GM08714 (cell line): Measurements from ENCODE around the gene IKBKG.

Experiments
- H3K4me3 ChIP-seq: fragments of 200-500 bp; sonication (Bioruptor generic); 2 replicates; pipeline ENCODE4 v1.5.1; 2014; ENCODE audit warnings: mild to moderate bottlenecking, low read length, inconsistent platforms
- ZNF274 ChIP-seq: IDR thresholded peaks from 2 replicates; pipeline ENCODE4 v1.6.1; 2012; ENCODE audit warnings: mild to moderate bottlenecking, low read depth, low read length

IKBKG gene

DNA sequence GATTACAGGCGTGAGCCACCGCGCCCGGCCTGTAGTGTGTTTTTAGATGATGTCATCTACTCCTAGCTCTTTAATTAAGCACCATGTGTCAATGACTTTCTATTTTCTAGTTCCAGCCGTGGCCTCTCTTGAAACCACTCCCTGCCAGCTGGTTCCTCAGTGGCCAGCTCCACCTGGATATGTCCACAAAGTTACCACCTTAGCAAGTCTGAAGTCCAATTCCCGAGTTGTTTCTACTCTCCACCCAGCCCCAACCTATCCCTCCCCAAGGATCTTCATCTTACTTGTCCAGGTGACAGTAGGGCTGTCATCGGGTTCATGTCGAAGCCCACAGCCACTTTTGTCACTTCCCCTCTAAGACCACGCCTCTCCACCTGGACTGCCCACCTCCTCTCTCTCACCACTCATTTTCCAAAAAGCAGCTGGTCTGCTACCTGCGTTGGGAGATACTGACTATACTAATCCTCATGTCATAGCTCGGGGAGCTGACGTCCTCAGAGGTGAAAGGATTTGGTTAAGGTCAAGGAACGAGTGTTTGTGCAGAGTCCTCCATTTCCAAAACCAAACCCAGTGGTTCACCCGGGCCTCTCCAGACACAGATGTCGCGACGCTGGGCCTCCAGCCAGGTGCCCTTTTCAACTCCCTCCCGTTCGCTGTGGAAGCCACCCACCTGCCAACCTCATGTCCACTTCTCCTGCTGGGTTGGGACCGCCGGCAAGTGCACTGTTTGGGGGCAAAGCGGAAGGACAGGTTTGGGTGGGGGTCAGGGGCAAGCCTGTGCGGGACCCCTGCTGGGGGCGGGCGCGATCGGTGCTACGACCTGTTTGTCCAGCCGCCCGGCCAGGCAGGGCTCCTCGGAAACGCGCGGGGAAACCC, 32.1 kb upstream of the IKBKG start:
- TF ChIP-seq ZNF274 = no peak
- H3K4me3 ChIP-seq = peak overlapping the region; percentile 73

GRCh38 chrX:154515966-154516655, 31.3 kb upstream of the IKBKG start, which contains the start of gene FAM3A:
Gene FAM3A, minus strand, starts transcription at chrX:154516232. Its CDS starts 460 bp downstream, at chrX:154515772.
- H3K4me3 ChIP-seq = peak within 1 kb of the TSS; percentile 73
- TF ChIP-seq ZNF274 = no peak

DNA sequence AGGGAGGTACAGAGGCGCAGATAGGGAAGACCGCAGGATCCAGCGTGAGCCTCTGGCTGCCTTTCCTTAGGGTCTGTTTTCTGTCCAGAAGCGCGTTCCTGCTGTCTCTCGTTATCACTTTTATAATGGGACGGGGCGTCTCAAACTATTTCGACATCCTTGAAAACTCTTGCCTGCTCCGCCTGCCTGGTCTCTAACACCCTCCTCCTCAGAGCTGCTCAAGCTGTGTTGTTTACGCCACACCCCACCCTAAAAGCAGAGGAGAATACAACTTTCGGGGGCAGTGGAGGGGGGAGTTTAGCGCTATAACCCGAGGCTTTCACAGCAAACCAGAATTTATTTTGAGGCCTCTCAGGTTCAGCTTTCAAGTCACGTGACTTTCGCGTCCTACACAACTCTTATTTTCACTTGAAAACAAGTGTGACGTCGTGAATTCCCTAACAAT, 30.7 kb upstream of the IKBKG start:
- no peak for TF ChIP-seq ZNF274
- peak overlapping the region; percentile 54; the same call in 1 of the 2 replicates for H3K4me3 ChIP-seq

- no peak overlapping the region for H3K4me3 ChIP-seq
- TF ChIP-seq ZNF274 = no peak
Measured at GRCh38 chrX:154517101-154517781, 30.2 kb upstream of the IKBKG start.

DNA sequence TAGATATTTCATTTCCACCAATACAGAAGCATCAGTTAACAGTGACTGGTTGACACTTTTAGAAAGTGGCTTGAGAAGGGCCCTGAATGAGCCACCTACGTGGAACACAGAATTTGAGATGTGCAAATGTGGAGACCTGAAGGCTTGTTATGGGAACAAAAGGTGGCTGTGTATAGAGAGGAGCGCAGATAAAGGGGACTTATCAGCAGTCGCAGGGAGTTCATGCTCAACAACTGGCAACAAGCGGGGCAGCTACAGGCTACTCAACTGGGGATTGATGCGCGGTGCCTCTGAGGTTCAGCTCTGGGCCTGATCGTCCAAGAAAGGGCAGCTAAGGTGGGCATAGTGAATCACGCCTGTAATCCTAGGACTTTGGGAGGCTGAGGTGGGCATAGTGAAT, 28.0 kb upstream of the IKBKG start:
- TF ChIP-seq ZNF274 = no peak
- no peak overlapping the region for H3K4me3 ChIP-seq

GRCh38 chrX:154525606-154526490, 21.6 kb upstream of the IKBKG start:
- no peak for TF ChIP-seq ZNF274
- no peak overlapping the region for H3K4me3 ChIP-seq

DNA sequence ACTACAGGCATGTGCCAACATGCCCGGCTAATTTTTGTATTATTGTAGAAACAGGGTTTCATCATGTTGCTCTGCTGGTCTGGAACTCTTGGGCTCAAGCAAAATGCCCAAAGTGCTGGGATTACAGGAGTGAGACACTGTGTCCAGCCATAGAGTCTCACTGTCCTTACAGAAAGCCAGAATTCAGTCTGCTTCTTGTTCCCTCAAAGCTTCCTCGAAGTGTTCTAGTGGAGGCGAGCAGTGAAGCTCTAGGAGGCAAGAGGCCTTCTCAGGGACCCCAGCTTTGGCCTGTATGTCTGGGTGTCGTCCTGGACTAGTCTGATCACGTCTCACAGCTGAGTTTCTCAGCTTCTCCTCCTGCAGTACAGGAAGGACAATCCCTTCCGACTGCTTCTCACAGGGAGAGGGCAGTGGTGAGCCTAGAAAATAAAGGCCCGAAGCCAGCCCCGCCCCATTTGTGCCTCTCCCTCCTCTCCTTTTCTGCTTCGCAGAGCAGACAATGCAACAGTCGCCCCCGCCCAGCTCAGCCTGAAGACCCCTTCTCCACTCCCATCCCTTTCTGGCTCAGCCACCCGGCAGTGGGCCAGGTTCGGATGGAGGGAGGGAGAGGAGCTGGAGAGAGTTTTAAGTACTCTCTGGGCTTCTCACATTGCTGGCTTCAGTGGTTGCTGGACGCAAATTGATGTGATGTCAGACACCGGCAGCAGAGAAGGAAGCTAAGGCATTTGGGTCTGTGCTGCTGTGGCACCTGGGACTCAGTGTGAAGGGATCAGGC, 20.3 kb upstream of the IKBKG start:
- no peak for TF ChIP-seq ZNF274
- no peak overlapping the region for H3K4me3 ChIP-seq

DNA sequence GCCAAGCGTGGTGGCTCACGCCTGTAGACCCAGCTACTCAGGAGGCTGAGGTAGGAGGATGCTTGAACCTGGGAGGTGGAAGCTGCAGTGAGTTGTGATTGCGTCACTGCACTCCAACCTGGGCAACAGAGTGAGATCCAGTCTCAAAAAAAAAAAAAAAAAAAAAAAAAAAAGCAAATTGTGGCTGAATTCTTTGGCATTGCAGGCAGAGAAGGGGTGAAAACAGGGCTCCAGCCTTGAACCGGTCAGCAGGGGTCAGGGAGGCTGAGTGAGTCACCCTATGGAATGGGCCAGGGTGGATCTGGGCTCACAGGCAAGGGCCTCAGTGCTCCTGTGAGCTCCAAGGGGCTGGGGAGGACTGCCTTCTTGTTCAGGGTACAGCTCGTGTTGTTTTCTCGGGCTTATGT, 18.2 kb upstream of the IKBKG start:
- H3K4me3 ChIP-seq = no peak overlapping the region
- TF ChIP-seq ZNF274 = no peak

DNA sequence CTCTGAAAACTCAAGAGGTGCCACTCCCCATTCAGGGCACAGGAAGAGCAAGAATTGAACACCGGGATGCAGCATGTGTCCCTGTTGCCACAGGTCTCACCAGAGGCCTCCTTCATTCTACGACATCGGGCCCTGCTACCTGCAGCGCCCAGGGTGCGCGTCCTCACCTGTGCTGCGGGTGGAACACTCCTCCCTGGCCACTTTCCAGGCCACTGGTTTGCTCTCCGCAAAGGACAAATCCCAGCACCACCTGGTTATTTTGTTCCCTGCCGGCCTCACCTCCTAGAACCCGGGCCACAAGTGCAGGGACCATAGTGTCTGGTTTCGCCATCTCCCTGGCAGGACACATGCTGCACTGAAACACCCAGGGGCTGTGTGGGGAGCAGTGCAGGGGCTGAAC, 17.1 kb upstream of the IKBKG start:
- no peak overlapping the region for H3K4me3 ChIP-seq
- TF ChIP-seq ZNF274 = no peak

- no peak overlapping the region for H3K4me3 ChIP-seq
- no peak for TF ChIP-seq ZNF274
Measured at GRCh38 chrX:154531626-154532025, 15.8 kb upstream of the IKBKG start.

GRCh38 chrX:154532690-154533089, 14.7 kb upstream of the IKBKG start:
- TF ChIP-seq ZNF274 = no peak
- H3K4me3 ChIP-seq = no peak overlapping the region

DNA sequence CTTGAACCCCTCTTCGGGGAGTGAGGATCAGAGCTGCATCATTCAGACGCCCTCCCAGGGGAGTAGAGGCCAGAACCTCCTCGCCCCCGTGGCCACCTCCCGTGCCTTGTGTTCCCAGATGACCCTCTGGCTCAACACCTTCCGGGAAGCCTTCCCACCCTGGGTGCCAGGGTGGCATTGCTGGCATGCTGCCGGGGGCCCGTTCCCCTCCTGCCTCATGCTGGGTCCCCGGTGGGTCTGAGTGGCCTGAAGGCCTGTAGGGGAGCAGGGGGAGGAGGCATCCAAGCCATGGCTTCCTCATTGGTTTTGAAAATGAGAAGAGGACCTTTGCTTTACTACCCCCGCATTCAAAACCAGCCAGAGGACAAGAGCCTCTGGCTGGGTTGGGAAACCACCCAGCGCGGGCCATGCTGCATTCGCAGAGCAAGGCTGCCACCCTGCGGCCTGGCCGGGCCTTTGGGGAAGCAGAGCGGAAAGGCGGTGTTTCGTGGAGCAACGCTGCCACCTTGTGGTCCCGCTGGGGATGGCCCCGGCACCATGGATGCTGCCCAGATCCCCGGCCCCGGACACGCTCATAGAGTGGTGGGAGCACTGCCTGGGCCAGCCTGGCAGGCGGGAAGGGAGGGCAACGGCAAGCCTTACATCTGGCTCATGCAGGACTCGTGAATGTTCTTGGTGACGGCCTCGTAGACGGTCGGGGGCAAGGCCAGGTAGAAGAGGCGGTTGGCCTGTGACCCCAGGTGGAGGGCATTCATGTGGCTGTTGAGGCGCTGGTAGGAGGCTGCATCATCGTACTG, 12.7 kb upstream of the IKBKG start:
- TF ChIP-seq ZNF274 = no peak
- no peak overlapping the region for H3K4me3 ChIP-seq
